Loucy (cell line): ENCODE data around the gene MPP3.

Experiments used
- H2AFZ ChIP-seq: fragments of 200-600 bp; sonication (generic); 2 replicates; pipeline ENCODE4 v1.6.0; 2016; ENCODE audit warnings: antibody characterized with exemption, mild to moderate bottlenecking, low read length, moderate library complexity
- H3F3A ChIP-seq: fragments of 200-600 bp; 2 replicates; pipeline ENCODE4 v1.6.0; 2016; ENCODE audit warnings: antibody characterized with exemption, low read depth, mild to moderate bottlenecking
- H3K27me3 ChIP-seq: fragments of 200-600 bp; sonication (generic); 2 replicates; pipeline ENCODE4 v1.6.1; 2014; ENCODE audit warnings: low read length, mild to moderate bottlenecking; ENCODE audit not compliant: insufficient read depth, poor library complexity, severe bottlenecking
- H3K36me3 ChIP-seq: fragments of 200-600 bp; sonication (generic); 2 replicates; pipeline ENCODE4 v1.6.1; 2016; ENCODE audit warnings: low read length; ENCODE audit not compliant: insufficient read depth
- H3K4me1 ChIP-seq: fragments of 200-600 bp; sonication (generic); 2 replicates; pipeline ENCODE4 v1.5.1; 2014; ENCODE audit warnings: low read length, mild to moderate bottlenecking; ENCODE audit not compliant: insufficient read depth, poor library complexity, severe bottlenecking
- H3K4me2 ChIP-seq: fragments of 200-600 bp; sonication (generic); 2 replicates; pipeline ENCODE4 v1.6.0; 2014; ENCODE audit warnings: antibody characterized with exemption, low read length, low read depth, mild to moderate bottlenecking; ENCODE audit not compliant: poor library complexity, severe bottlenecking
- H3K4me3 ChIP-seq: fragments of 200-600 bp; sonication (generic); 2 replicates; pipeline ENCODE4 v1.5.1; 2014; ENCODE audit warnings: low read length, mild to moderate bottlenecking, mixed read lengths; ENCODE audit not compliant: poor library complexity, severe bottlenecking
- H3K79me2 ChIP-seq: fragments of 200-600 bp; sonication (generic); 2 replicates; pipeline ENCODE4 v1.6.1; 2014; ENCODE audit warnings: low read length; ENCODE audit not compliant: insufficient read depth
- H3K9ac ChIP-seq: fragments of 200-600 bp; sonication (generic); 2 replicates; pipeline ENCODE4 v1.6.0; 2014; ENCODE audit warnings: mild to moderate bottlenecking, low read depth, low read length, moderate library complexity; ENCODE audit not compliant: poor library complexity, severe bottlenecking
- H3K9me2 ChIP-seq: fragments of 200-600 bp; sonication (generic); replicated peaks from 2 replicates; pipeline ENCODE4 v1.6.1; 2016; ENCODE audit warnings: low read depth, low read length, mixed read lengths
- H3K9me3 ChIP-seq: fragments of 200-600 bp; sonication (generic); 2 replicates; pipeline ENCODE4 v1.6.1; 2014; ENCODE audit warnings: mild to moderate bottlenecking, antibody characterized with exemption, low read length, low read depth; ENCODE audit not compliant: insufficient read depth
- H4K20me1 ChIP-seq: fragments of 200-600 bp; sonication (generic); 2 replicates; pipeline ENCODE4 v1.6.0; 2014; ENCODE audit warnings: antibody characterized with exemption, low read length, mild to moderate bottlenecking; ENCODE audit not compliant: insufficient read depth, poor library complexity, severe bottlenecking
- EZH2phosphoT487 ChIP-seq: fragments of 200-600 bp; IDR thresholded peaks from 2 replicates; pipeline ENCODE4 v1.6.1; 2018; ENCODE audit warnings: antibody characterized with exemption, mild to moderate bottlenecking, moderate library complexity, borderline replicate concordance
- TF ChIP-seq, protein P1 (sequence below): fragments of 200-600 bp; sonication (generic); conservative IDR thresholded peaks from 2 replicates; pipeline ENCODE4 v1.5.1; 2014; ENCODE audit warnings: mild to moderate bottlenecking, antibody characterized with exemption, low read length

Gene MPP3

DNA sequence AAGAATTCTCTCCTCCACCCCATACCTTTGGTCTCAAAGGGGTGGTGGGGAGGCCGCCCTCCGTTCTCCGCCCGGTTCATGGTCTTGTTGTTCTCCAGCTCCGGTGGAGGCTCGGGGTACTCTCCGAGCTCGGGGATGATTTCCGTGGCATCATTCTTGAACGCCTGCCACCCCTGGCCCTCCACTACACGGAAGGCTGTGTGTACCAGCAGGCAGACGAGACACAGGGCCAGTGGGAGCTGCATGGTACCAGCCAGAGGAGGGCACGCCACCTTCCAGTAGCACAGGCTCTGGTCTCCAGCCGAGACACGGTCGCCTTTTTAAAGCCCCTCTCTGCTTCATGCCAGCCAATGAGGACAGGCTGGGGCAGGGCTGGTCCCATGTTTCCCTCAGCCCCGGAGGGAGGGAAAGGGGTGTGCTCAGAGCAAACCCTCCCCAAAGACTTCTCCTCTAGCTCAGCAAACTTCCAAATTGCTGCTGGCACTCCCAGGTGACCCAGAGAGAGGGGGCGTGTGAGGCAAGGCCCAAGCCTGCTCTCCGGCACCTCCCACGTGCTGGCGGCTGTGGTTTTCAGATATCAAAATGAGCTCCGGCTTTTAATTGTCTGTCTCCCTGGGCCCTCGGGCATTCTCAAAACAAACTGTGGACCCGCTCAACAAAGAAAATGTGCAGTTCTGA, 74.3 kb downstream of the MPP3 start, which contains the start of gene SOST:
Gene SOST (minus strand): TSS at position 295 of the 678 bp plus-strand sequence. CDS start 50 bp downstream, at position 245.
- Histone ChIP-seq H2AFZ (no peak within 1 kb of the TSS), H3K4me2 (no peak within 1 kb of the TSS), H3K9me3 (no peaks in the 10 kb centered on the region), H3K79me2 (no peaks in the 10 kb centered on the region), H3K4me3 (no peak within 1 kb of the TSS), H3K36me3 (no peaks in the 10 kb centered on the region), H3F3A (no peaks in the 10 kb centered on the region), H3K4me1 (no peaks in the 10 kb centered on the region), H3K9ac (no peak within 1 kb of the TSS), H4K20me1 (no peaks in the 10 kb centered on the region), H3K9me2 (no peaks in the 10 kb centered on the region), H3K27me3 (no peaks in the 10 kb centered on the region)
- no peak for TF ChIP-seq EZH2phosphoT487
- TF ChIP-seq, protein P1, sequence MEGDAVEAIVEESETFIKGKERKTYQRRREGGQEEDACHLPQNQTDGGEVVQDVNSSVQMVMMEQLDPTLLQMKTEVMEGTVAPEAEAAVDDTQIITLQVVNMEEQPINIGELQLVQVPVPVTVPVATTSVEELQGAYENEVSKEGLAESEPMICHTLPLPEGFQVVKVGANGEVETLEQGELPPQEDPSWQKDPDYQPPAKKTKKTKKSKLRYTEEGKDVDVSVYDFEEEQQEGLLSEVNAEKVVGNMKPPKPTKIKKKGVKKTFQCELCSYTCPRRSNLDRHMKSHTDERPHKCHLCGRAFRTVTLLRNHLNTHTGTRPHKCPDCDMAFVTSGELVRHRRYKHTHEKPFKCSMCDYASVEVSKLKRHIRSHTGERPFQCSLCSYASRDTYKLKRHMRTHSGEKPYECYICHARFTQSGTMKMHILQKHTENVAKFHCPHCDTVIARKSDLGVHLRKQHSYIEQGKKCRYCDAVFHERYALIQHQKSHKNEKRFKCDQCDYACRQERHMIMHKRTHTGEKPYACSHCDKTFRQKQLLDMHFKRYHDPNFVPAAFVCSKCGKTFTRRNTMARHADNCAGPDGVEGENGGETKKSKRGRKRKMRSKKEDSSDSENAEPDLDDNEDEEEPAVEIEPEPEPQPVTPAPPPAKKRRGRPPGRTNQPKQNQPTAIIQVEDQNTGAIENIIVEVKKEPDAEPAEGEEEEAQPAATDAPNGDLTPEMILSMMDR = no peak

DNA sequence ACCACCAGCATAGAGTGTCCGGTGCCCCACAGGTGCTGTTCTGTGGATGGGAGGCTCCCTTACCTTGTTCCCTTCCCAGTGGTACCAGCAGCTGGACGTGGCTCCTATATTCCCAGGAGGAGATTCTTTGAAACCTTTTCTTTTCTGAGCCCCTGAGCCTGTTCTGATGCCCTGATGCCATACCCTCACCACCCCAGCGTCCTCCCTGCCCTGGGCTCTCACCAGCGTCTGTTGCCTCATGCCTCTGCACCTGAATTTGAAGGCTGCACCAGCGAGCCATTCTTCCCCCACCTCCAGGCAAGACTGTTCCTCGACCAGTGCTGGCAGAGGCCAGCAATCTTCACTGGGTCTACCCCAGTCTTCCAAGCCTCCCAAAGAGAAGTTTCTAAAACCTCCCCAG, 74.9 kb downstream of the MPP3 start:
- H3K9ac ChIP-seq = no peak overlapping the region
- no peak overlapping the region for H2AFZ ChIP-seq
- no peak overlapping the region for H3K4me3 ChIP-seq
- no peaks in the 10 kb centered on the region for H3K36me3 ChIP-seq
- no peaks in the 10 kb centered on the region for H3K27me3 ChIP-seq
- no peaks in the 10 kb centered on the region for H3K9me3 ChIP-seq
- no peak overlapping the region for H3K4me2 ChIP-seq
- no peaks in the 10 kb centered on the region for H3K79me2 ChIP-seq
- H3K4me1 ChIP-seq = no peaks in the 10 kb centered on the region
- TF ChIP-seq, protein P1 = no peak
- no peak for TF ChIP-seq EZH2phosphoT487
- H3F3A ChIP-seq = no peaks in the 10 kb centered on the region
- H4K20me1 ChIP-seq = no peaks in the 10 kb centered on the region
- no peaks in the 10 kb centered on the region for H3K9me2 ChIP-seq

DNA sequence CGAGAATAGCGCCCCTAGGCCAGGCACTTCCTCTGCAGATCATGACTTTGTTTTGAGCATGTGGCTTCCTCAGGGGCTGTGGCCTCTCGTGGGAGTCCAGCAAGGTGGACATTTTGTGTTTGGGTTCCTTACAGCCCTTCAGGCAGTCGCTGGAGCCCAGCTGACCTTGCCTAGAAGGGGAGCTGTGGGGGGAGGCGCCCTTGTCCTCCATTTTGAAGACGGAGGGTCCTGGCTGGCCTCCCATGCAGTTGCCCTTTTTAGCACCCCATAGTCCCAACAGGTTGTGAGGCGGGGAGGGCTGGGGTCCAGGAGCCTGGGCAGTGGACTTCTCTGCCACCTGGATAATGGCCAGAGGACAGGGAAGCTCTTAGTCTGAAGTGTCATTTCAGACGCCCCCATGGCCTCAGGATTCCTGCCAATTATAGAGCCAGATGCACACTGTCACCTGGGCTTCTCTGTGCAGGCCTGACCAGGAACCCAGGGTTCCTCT, 75.7 kb downstream of the MPP3 start:
- no peaks in the 10 kb centered on the region for H3F3A ChIP-seq
- H3K4me1 ChIP-seq = no peaks in the 10 kb centered on the region
- H3K4me3 ChIP-seq = no peak overlapping the region
- no peak overlapping the region for H3K9ac ChIP-seq
- H2AFZ ChIP-seq = no peak overlapping the region
- no peaks in the 10 kb centered on the region for H3K9me2 ChIP-seq
- no peaks in the 10 kb centered on the region for H3K27me3 ChIP-seq
- H3K36me3 ChIP-seq = no peaks in the 10 kb centered on the region
- no peak for TF ChIP-seq EZH2phosphoT487
- TF ChIP-seq, protein P1 = no peak
- no peaks in the 10 kb centered on the region for H4K20me1 ChIP-seq
- H3K79me2 ChIP-seq = no peaks in the 10 kb centered on the region
- no peak overlapping the region for H3K4me2 ChIP-seq
- H3K9me3 ChIP-seq = no peaks in the 10 kb centered on the region
